SK-MEL-5 (cell line): Measurements from ENCODE around the gene MAGEB16. TPM values are rescaled to one million over a fixed set of nuclear protein-coding genes. Genes with fewer than 3 reads are reported as not detected.

Experiments
- DNase-seq: peaks from one replicate; pipeline ENCODE4 v3.0.0-alpha.2; 2016; ENCODE audit warnings: low read depth, low spot score
- in situ Hi-C: cut with HindIII; loops from 2 replicates; pipeline ENCODE4 v1.10.0; 2016; ENCODE audit warnings: low sequenced_read_pairs, high pct_unique_total_duplicates, low pct_unique_long_range_greater_than_20kb
- polyA plus RNA-seq, 2 experiments: library from polyadenylated mRNA; depleted of rRNA; stranded (reverse); fragments of >200 nt; gene quantifications; 2 replicates each; pipeline ENCODE4 v1.2.3, GENCODE V29; 2015
- total RNA-seq: library from RNA; depleted of rRNA; stranded (reverse); fragments of >200 nt; shearing (Covaris generic); gene quantifications from 2 replicates; pipeline ENCODE4 v1.2.3, GENCODE V29; 2014; rRNA removed

Gene MAGEB16
- total RNA-seq, result not detected in 2 replicates
- not detected in 2 replicates for polyA plus RNA-seq (2015; cell fraction: cytosol; rRNA removed)
- not detected in 2 replicates for polyA plus RNA-seq (2015; cell fraction: nucleus; rRNA removed)

GRCh38 chrX:35798042-35798441 is at the start of gene MAGEB16:
Gene MAGEB16 (plus strand): TSS chrX:35798342. CDS start chrX:35802197, 3,855 bp downstream.
- in situ Hi-C loops, result no loop called here
- DNase-seq, result no peak

- in situ Hi-C loops, result no loop called here
- DNase-seq, result no peak
Measured at GRCh38 chrX:35773958-35774564, 24.1 kb upstream of the MAGEB16 start.

GRCh38 chrX:35785075-35785474 is 13.1 kb upstream of the MAGEB16 start:
- DNase-seq, result no peak
- in situ Hi-C loops, result no loop called here

- in situ Hi-C loops, result no loop called here
- no peak for DNase-seq
Measured at GRCh38 chrX:35786271-35786670, 11.9 kb upstream of the MAGEB16 start.

GRCh38 chrX:35787867-35788266 is 10.3 kb upstream of the MAGEB16 start:
- in situ Hi-C loops, result no loop called here
- DNase-seq, result no peak

- in situ Hi-C loops, result no loop called here
- DNase-seq, result no peak
Measured at GRCh38 chrX:35800474-35800873, 2.3 kb downstream of the MAGEB16 start.

- in situ Hi-C loops, result no loop called here
- no peak for DNase-seq
Measured at GRCh38 chrX:35809781-35810180, 11.6 kb downstream of the MAGEB16 start.

- DNase-seq, result no peak
- in situ Hi-C loops, result no loop called here
Measured at GRCh38 chrX:35819241-35819640, 21.1 kb downstream of the MAGEB16 start.

- DNase-seq, result no peak
Measured at GRCh38 chrX:35826503-35826902, 28.4 kb downstream of the MAGEB16 start.

GRCh38 chrX:35829501-35829900 is 31.4 kb downstream of the MAGEB16 start:
- no peak for DNase-seq
- in situ Hi-C loops, result no loop called here

More at GRCh38 chrX:35826503-35826902, 28.4 kb downstream of the MAGEB16 start:
- in situ Hi-C loops, result no loop called here

GRCh38 chrX:35841872-35842271 is 43.7 kb downstream of the MAGEB16 start:
- in situ Hi-C loops, result no loop called here
- no peak for DNase-seq

GRCh38 chrX:35842674-35843073 is 44.5 kb downstream of the MAGEB16 start:
- no peak for DNase-seq
- in situ Hi-C loops, result no loop called here

GRCh38 chrX:35847736-35848135 is 49.6 kb downstream of the MAGEB16 start:
- DNase-seq, result no peak
- in situ Hi-C loops, result no loop called here

Other genes starting within 250 kb of the MAGEB16 start
- 0.19 TPM in 1 of 2 replicates, not detected in the other for gene CFAP47, start 121.4 kb downstream of the MAGEB16 start, total RNA-seq